Coronary artery (tissue), 2 donors: ENCODE measurements around the gene SLX4.

Source experiments
- DNase-seq: peaks from one replicate; pipeline ENCODE4 v3.0.0-alpha.2; 2017; ENCODE audit warnings: low spot score
- H3K27ac ChIP-seq, 2 donors: fragments of 200-600 bp; sonication (generic); one replicate each; pipeline ENCODE4 v1.5.1; 2016 to 2019
- H3K4me3 ChIP-seq: fragments of 200-600 bp; sonication (generic); 2 replicates; pipeline ENCODE4 v1.5.1; 2016; ENCODE audit warnings: mild to moderate bottlenecking, moderate library complexity
- TF ChIP-seq, protein P1 (sequence below): fragments of 200-600 bp; sonication (generic); IDR thresholded peaks from one replicate; pipeline ENCODE4 v1.5.1; 2019; ENCODE audit warnings: antibody characterized with exemption

Gene SLX4

GRCh38 chr16:3548859-3549258 lies 62.5 kb downstream of the SLX4 start:
- TF ChIP-seq, protein P1, sequence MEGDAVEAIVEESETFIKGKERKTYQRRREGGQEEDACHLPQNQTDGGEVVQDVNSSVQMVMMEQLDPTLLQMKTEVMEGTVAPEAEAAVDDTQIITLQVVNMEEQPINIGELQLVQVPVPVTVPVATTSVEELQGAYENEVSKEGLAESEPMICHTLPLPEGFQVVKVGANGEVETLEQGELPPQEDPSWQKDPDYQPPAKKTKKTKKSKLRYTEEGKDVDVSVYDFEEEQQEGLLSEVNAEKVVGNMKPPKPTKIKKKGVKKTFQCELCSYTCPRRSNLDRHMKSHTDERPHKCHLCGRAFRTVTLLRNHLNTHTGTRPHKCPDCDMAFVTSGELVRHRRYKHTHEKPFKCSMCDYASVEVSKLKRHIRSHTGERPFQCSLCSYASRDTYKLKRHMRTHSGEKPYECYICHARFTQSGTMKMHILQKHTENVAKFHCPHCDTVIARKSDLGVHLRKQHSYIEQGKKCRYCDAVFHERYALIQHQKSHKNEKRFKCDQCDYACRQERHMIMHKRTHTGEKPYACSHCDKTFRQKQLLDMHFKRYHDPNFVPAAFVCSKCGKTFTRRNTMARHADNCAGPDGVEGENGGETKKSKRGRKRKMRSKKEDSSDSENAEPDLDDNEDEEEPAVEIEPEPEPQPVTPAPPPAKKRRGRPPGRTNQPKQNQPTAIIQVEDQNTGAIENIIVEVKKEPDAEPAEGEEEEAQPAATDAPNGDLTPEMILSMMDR = no peak
- DNase-seq = no peak
- Histone ChIP-seq H3K4me3 (no peak overlapping the region), H3K27ac (no peak overlapping the region)

DNA sequence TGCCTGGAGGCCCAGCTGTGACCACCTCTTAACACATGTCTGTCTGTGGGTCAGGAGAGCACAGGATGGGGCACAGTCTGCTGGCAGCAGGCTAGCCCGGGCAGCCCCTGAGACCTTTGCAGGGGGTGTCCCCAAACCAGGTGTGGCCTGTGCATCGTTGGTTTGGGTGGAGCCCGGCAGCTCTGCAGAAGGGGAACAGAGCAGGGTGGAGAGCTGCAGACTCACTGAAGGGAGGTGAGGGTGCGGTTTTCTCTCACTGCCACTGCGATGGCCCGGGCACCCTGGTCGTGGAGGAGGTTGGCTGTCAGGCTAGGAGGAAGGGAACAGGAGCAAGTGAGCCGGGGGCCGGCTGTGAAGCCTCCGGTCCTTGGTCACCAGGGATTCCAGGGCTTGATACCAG lies 63.0 kb downstream of the SLX4 start:
- DNase-seq = no peak
- Histone ChIP-seq H3K27ac (no peak overlapping the region), H3K4me3 (no peak overlapping the region)
- TF ChIP-seq, protein P1 = no peak

- TF ChIP-seq, protein P1 = no peak
- Histone ChIP-seq H3K4me3 (no peak overlapping the region), H3K27ac (no peak overlapping the region)
- no peak for DNase-seq
Observed at GRCh38 chr16:3546986-3547682, 64.3 kb downstream of the SLX4 start.

GRCh38 chr16:3542601-3543373 lies 68.6 kb downstream of the SLX4 start:
- TF ChIP-seq, protein P1 = no peak
- no peak overlapping the region for H3K4me3 ChIP-seq
- no peak overlapping the region for H3K27ac ChIP-seq
- DNase-seq = no peak

GRCh38 chr16:3541527-3542155 lies 69.8 kb downstream of the SLX4 start:
- no peak for DNase-seq
- no peak overlapping the region for H3K27ac ChIP-seq
- TF ChIP-seq, protein P1 = no peak
- H3K4me3 ChIP-seq = no peak overlapping the region

- TF ChIP-seq, protein P1 = no peak
- DNase-seq = no peak
- Histone ChIP-seq H3K27ac (no peak overlapping the region), H3K4me3 (no peak overlapping the region)
Observed at GRCh38 chr16:3538222-3538621, 73.2 kb downstream of the SLX4 start.
